ENCODE data around the gene ABCC1. TPM values are rescaled to one million over a fixed set of nuclear protein-coding genes. Genes with fewer than 3 reads are reported as not detected.

The ABCC1 gene
- total RNA-seq, 1 donor from 2014 or later: 24.5 TPM

DNA sequence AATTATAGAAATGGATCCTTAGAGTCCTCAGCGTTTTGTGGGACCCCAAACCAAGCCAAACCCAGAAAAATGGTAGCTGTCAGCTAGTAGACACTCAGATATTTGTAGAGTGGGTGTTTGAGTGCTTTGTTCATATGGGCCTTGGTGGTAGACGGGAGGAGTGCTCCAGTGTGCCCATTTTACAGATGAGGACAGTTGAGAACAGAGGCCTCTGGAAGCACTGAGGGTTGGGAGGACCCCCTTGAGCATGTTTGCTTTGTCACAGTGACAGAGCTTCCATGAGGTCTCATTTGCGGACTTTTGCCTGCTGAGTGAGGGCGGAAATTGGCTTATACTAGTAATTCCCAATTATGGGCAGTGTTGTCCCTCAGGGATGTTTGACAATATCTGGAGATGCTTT is 162.2 kb downstream of the ABCC1 start:
- ATAC-seq (no peak), DNase-seq (ENCODE audit: missing footprints) (no peak)
- intact Hi-C loops (cut with DNase I): no loop called here

DNA sequence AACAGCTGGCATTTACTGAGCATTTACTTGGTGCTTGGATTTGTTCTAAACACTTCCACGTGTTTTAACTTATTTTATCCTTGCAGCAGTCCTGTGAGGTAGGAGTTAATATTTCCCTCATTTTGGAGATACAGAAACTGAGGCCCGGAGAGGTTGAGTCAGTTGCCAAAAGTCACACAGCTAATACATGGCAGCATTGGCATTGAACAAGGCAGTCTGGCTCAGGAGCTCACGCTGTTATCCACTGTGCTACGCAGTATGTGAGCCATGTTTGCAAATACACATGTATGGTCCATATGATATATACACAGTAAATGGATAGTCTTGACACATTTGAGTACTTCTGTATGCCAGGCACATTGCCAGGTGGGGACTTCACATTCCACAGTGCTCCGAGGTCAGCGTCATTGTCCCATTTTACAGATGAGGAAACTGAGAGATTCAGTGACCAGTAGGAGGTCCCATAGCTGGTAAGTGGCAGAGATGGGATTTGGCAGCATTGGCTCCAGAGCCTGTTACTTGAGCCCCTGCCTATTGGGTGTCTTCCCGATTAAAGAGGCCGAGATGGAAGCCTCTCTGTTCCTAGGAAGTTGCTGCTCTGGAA is 163.1 kb downstream of the ABCC1 start:
- DNase-seq (ENCODE audit: missing footprints): no peak
- ATAC-seq: no peak
- intact Hi-C loops (cut with DNase I): no loop called here

DNA sequence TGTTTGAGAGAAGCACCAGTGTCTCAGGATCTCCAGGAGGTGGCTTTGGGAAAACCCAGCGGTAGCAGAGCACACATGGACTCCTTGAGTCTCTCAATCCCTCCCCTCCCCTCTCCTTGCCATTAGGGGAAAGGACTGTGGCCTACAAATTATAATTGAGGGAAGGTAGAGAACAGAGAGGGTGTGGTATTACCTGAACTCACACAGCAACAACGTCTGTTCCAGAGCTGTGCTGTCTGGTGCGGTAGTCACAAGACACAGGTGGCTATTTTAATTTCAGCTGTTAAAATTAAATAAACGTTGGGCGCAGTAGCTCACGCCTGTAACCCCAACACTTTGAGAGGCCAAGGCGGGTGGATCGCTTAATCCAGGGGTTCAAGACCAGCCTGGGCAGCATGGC is 163.7 kb downstream of the ABCC1 start:
- intact Hi-C loops (cut with DNase I): no loop called here
- no peak for ATAC-seq
- no peak for DNase-seq (ENCODE audit: missing footprints)

DNA sequence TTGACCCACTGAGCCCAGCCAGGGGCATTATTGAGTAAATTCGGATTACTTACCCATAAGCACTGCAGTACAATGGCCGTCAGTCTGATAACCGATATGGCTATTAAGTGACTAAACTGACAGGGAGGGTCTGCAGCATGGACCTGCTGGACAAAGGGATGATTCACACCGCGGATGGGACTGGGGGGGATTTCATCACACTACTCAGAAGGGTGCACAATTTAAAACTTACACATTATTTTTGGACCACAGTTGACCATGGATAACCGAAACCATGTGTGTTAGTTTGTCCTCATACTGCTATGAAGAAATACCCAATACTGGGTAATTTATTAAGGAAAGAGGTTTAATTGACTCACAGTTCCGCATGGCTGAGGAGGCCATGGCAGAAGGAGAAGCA is 167.4 kb downstream of the ABCC1 start:
- intact Hi-C loops (cut with DNase I): no loop called here
- ATAC-seq: no peak
- no peak for DNase-seq (ENCODE audit: missing footprints)

DNA sequence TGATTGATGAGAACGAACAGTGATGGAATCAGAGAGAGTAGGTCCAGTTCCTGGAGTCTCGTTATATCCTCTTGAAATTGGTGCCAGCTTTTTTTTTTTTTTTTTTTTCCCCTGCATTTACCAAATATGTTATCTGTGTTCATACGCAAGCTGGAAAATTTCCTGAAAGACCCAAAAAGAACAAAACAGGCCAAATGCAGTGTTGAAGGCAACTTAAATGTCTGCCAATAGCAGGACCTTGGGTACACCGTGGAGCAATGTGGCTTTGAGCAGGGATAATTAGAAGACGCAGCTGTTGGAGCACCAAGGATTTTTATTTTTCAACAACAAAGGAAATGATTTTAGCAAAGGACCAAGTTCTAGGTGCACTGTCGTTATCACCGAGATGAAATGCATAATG is 168.9 kb downstream of the ABCC1 start:
- no peak for DNase-seq (ENCODE audit: missing footprints)
- no peak for ATAC-seq
- intact Hi-C loops (cut with DNase I): no loop called here

DNA sequence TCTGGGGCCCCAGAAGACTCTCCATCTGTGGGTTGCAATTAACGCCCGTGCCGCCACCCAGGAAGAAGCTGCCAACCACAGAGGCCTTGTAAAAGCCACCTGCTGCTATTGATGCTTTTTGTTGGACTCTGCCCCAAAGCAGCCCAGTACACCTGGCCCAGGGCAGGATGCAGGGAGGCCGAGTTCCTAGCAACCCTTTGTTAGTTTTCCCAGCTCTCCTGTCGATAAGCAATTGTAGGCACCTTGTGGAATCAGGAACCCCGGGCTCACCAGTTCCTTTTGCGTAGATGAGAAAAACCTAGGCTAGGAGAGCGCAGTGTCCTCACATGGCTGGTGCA is 170.6 kb downstream of the ABCC1 start:
- peak; percentile 11 for ATAC-seq
- intact Hi-C loops (cut with DNase I): no loop called here

DNA sequence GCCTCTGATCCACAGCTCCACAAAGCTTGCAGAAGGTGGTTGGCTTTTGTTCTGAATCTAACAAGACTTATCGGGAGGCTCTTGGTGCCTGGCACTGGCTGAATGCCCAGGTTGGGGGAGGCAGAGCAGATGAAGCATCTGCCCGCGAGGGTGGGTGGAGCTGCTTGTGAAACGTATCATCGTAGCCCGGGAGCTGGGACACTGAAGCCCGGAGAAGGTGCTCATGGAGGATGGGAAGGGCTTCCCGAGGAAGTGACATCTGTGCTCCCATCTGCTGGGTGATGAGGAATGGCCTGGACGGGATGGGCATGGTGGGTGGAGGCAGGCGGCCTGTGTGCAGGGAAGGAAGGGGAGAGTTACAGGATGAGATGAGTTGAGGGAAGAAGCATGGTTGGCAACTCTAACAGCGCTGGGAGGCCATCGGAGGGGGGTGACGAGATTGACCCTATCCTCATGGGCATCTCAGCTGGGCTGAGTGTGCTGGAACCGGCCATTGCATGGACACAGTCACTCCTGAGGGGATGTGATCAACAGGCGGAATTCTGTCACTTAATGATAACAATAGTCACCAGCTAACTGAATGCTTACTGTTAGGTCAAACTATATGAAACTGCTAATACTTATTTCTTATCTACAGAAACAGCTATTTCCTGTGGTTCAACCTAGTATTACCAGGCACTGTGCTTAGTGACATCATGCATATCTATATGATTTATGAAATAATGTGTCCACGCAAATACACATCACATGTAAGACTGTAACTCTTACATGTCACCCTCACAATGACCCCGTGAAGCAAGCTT is 171.2 kb downstream of the ABCC1 start:
- peak; percentile 70 for ATAC-seq
- intact Hi-C loops (cut with DNase I): no loop called here
- peak; percentile 78 for DNase-seq (ENCODE audit: missing footprints)

More for the DNA sequence above, 170.6 kb downstream of the ABCC1 start:
- DNase-seq (ENCODE audit: missing footprints): no peak

DNA sequence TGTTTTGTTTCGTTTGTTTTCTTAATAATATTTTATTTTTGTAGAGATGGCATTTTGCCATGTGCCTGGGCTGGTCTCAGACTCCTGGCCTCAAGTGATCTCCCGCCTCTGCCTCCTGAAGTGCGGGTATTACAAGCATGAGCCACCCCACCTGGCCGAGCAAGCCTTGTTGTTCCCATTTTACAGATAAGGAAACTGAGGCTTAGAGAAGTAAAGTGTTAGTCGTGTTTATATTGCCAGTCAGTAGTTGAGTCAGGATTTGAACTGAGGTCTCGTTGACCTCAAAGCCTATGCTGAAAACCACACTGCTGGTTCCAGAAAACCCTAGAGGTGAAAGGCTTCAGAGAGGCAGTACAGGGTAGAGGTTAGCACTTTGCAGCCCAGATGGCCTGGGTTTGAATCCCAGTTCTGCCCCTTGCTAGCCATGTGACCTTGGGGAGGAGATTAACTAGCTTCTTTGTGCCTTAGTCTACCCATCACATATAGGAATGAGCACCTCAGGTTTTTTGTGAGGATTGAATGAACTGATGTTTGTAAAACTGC is 171.8 kb downstream of the ABCC1 start:
- intact Hi-C loops (cut with DNase I): no loop called here
- ATAC-seq (no peak), DNase-seq (ENCODE audit: missing footprints) (no peak)

DNA sequence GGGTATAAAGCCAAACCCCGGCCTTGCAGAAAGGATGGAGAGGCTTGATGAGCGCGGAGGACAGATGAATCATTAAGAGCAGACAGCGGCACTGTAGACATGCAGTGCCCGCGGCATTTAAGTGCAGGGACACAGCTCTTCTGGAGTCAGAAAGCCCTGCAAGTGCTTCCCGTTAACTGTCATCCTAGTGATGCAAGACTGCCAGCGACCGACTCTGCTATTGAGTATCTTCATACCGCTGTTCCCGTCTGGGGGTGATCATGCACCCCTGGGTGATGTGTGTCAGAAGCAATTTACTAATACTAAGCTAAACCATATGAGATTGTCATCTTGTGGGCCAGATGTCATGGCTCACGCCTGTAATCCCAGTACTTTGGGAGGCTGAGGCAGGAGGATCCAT is 172.8 kb downstream of the ABCC1 start:
- DNase-seq (ENCODE audit: missing footprints) (no peak), ATAC-seq (no peak)
- intact Hi-C loops (cut with DNase I): no loop called here

DNA sequence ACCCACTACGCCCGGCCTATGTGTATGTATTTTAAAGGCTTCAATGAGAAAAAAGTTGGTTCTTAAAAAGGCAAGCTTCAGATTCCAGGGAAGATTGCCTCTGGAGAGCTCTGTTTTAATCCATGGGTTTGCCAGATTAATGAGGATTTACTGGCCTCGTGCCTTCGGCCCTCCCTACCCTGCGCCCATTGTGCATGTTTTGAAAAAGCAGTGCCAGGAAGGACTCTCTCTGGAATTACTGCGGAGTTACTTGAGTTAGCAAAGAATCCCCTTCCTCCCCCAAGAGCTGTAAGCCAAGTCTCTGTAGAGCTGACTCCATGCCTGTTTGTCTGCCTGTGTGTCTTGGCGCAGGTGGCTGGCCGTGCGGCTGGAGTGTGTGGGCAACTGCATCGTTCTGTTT is 175.0 kb downstream of the ABCC1 start:
- intact Hi-C loops (cut with DNase I): no loop called here
- DNase-seq (ENCODE audit: missing footprints): no peak
- ATAC-seq: no peak

DNA sequence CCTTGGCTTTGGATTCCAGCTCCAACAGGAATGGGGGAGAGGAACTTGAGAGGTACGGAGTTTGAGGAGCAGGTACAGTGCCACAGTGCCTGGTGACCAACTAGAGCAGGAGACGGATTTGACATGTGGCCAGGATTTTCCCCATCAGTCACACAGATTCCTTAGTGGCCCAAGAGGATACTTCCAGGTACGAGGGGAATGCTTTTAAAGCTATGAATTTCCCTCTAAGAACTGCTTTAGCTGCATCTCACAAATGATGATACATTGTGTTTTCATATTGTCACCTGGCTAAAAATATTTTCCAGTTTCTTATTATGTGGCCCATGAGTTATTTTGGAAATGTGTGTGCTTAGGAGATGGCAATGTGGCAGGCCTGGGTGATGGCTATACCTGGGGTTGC is 175.6 kb downstream of the ABCC1 start:
- no peak for DNase-seq (ENCODE audit: missing footprints)
- intact Hi-C loops (cut with DNase I): loop anchor here (5.0 kb wide), 1 partner anchor 358 kb away; no protein-coding TSS in a partner anchor
- ATAC-seq: no peak

DNA sequence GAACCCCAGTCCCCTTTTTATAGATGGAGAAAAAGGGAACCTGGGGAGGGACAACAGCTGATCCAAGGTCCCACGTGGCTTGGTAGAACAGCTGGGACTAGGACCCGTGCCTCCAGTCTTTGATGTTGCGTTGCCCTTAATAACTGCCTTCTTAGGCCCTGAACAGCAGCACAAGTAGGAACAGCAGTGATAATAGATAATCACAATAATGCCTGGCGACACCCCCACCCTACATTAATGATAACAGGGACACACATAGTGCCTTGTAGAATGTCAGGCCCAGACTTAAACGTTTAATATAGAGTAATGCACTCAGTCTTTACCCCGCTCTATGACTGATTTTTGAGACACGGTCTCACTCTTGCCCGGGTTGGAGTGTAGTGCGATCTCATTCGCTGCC is 177.5 kb downstream of the ABCC1 start:
- DNase-seq (ENCODE audit: missing footprints) (no peak), ATAC-seq (no peak)
- intact Hi-C loops (cut with DNase I): loop anchor here (1.0 to 5.0 kb wide), 2 partner anchors 252 to 360 kb away; no protein-coding TSS in a partner anchor

DNA sequence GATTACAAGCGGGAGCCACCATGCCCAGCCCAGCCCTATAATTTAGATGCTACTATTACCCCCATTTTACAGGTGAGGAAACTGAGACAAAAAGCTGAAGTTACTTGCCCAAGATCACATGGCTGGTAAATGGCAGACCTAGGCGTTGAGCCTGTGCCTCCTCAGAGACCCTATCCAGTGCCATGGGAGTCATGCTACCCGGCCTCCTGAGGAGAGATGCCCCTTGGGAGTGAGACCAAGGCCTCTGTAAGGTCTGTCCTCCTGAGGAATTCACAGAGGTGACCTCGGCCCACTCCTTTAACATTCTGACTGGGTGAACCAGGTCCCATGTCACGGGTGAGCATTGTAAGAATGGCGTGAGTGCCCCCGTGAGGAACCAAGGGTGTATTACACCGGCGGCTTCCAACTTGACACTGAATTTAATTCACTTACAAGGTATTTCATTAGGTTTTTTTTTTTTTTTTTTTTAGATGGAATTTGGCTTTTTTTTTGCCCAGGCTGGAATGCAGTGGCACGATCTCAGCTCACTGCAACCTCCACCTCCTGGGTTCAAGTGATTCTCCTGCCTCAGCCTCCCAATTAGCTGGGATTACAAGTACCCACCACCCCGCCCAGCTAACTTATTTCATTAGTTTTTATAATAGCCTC is 178.2 kb downstream of the ABCC1 start:
- intact Hi-C loops (cut with DNase I): loop anchor here (1.0 to 5.0 kb wide), 2 partner anchors 252 to 360 kb away; no protein-coding TSS in a partner anchor
- peak; percentile 82 for ATAC-seq
- no peak for DNase-seq (ENCODE audit: missing footprints)

DNA sequence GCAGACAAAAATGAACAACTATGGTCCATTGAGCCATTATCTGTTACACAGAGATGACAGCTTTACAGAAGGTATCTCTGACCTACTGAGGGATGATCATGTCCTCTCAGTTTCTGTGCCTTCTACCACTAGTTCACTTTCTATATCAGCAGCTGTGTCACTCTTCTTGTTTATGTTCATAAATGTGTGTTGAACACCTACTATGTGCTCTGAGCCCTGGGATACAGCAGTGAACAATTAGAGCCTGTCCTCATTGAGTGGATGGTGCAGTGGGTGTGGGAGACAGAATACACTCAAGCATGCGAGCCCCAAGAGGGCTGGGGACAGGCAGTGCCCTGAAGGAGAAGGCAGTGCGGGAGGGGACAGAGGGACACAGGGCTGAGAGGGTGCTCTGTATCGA is 181.8 kb downstream of the ABCC1 start:
- no peak for DNase-seq (ENCODE audit: missing footprints)
- ATAC-seq: no peak
- intact Hi-C loops (cut with DNase I): no loop called here

DNA sequence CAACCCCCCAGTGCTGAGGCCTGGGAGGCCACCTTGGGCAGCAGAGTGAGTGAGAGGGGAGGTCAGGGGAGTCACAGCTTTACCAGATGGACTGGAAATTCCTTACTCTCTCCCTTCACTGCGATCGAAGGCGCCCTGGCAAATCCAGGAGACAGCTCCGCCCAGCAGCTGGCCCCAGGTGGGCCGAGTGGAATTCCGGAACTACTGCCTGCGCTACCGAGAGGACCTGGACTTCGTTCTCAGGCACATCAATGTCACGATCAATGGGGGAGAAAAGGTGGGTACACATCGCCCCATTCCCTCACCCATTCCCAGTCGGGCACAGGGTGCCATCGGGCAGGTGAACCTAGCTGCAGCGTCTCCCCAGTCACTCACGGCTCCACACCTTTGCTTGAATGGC is 182.2 kb downstream of the ABCC1 start:
- intact Hi-C loops (cut with DNase I): no loop called here
- ATAC-seq (no peak), DNase-seq (ENCODE audit: missing footprints) (no peak)

DNA sequence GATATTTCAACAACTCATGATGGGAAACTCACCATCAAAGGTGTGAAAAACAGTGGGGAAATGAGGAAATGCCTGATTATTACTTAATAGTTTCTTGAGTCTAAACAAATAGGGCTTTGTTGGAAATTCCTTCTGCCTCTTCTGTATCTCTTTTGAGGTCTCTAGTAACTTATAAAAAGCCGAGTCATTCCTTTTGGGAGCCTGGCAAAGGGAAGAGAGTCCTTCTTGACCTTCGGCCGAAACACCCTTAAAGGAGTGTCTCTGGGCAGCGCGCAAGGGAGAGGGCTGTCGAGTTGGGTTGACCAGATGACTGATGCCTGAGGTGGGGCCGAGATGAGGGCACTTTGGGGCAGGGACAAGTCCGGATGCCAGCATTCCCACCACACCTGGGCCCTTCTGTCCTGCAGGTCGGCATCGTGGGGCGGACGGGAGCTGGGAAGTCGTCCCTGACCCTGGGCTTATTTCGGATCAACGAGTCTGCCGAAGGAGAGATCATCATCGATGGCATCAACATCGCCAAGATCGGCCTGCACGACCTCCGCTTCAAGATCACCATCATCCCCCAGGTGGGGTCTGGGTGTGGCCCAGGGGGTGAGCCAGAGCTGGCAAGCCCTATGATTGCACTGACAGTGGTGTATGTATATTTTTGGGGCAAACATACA is 184.7 kb downstream of the ABCC1 start:
- ATAC-seq: no peak
- no peak for DNase-seq (ENCODE audit: missing footprints)
- intact Hi-C loops (cut with DNase I): no loop called here

DNA sequence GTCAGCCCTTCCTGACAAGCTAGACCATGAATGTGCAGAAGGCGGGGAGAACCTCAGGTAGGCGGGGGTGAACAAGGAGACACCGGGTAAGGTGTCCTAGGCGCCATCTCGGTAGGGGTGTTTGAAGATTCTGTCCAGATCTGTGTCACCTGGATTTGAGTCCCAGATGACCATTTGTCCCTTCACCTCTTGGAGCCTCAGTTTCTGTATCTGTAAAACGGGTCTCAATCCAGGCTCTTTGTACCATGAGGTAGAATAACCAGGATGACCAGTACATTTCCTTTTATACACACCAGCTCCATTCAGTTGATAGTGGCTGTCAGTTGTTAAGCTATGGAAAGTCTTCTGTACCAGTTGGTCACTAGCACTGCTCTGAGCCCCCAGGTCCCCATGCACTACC is 187.2 kb downstream of the ABCC1 start:
- ATAC-seq (no peak), DNase-seq (ENCODE audit: missing footprints) (no peak)
- intact Hi-C loops (cut with DNase I): no loop called here

DNA sequence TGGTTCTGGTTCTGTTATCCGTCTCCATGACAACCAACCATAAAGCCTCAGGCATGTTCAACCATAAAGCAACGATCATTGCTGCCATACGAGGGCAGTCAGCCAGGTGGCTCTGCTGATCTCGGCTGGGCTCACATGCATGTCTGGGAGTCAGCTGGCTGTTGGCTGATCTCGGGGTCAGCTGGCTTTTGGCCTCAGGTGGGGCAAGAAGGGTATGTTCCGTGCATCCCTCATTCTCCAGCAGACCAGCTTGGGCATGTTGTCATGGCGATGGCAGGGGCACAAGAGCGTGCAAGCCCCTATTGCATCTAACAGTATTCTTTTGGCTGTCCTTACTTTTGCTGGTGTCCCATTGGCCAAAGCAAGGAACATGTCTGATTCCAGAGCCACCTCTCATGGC is 187.7 kb downstream of the ABCC1 start:
- DNase-seq (ENCODE audit: missing footprints): no peak
- ATAC-seq: no peak
- intact Hi-C loops (cut with DNase I): no loop called here

DNA sequence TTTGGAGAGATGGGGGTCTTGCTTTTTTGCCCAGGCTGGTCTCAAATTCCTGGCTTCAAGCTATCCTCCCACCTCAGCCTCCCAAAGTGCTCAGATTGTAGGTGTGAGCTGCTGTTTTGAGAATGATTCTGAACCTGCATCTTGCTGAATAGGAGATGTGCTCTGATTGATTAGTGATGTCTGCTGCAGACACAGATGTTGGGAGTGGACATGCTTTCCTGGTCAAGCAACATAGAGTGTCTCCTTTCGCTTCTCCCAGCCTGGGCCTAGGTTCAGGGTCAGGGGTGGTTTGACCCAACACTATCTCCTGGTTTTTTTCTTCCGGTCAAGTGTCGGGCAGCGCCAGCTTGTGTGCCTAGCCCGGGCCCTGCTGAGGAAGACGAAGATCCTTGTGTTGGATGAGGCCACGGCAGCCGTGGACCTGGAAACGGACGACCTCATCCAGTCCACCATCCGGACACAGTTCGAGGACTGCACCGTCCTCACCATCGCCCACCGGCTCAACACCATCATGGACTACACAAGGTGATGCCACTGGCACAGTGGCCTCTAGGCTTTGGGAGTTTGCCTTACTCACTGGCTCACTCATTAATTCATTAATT is 188.7 kb downstream of the ABCC1 start:
- DNase-seq (ENCODE audit: missing footprints) (no peak), ATAC-seq (no peak)
- intact Hi-C loops (cut with DNase I): no loop called here

Data from Right ventricle myocardium inferior (tissue), 1 donor.